GM19328 (cell line): ENCODE results near the gene METTL26.

Source experiments
- ATAC-seq: cut with Tn5 transposase; IDR thresholded peaks from one replicate; pipeline ENCODE4 v1.9.1; 2021; ENCODE audit warnings: mild to moderate bottlenecking, moderate library complexity; ENCODE audit not compliant: unreplicated experiment

Gene METTL26

DNA sequence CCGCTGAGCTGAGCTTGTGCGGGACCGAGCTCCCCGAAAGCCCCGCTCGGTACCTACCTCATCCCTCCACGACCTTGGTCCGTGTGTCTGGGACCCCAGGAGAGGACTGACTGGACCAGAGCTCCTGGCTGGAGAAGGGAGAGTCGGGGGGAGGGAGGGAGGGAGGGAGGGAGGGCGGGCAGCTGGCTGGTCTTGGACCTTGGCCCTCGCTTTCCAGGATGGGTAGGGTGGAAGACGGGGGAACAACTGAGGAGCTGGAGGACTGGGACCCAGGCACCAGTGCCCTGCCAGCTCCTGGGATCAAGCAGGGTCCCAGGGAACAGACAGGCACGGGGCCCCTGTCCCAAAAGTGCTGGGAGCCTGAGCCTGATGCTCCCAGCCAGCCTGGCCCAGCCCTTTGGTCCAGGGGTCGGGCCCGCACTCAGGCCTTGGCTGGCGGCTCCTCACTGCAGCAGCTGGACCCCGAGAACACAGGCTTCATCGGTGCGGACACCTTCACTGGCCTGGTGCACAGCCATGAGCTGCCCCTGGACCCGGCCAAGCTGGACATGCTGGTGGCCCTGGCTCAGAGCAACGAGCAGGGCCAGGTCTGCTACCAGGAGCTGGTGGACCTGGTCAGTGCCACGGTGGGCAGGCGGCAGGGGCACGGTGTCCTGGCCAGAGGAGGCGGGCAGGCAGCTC, 39.9 kb upstream of the METTL26 start:
- no peak for ATAC-seq

DNA sequence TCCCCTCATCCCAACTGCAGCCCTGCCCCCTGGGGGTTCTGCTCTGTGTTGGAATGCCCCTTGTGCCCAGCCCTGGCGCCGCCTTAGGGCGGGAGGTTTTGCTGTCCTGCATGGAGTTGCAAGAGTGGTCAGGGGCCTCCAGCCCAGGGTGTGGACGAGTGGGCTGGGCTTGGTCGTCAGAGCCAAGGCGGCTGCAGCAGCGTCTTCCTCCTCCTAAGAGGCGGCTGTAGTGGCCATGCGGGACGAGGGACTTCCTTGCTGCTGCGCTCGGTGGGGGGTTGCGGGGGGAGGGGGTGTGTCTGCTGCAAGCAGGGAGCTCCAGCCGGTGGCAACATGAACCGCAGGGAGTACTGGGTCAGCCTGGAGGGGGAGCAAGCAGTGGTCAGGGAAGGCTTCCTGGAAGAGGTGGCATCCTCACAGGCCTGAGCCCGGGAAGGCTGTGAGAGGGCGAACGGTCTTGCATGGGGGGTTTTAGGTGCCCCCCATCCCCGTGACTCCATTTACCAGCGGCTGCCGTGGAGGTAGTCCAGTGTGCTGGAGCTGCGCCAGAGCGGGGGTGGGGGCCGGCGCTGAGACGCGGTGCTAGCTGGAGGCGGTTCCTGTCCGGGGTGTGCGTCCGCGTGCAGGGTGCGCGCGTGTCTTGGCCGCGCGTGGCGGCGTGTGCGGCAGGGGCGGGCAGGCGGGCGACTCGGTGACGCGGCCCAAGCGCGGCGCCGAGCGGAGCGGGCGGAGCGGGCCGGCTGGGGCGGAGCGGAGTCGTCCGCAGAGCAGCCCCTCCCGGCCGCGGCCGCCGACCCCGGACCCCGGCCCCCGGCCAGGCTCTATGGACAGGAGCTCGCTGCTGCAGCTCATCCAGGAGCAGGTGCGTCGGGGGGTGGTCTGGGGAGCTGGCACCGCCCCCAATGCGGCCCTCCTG, 39.1 kb upstream of the METTL26 start, which contains the start of gene RHBDL1:
TSS of gene RHBDL1 (plus strand) at position 704 of the 916 bp plus-strand sequence. CDS start at position 824, 120 bp downstream.
- ATAC-seq: no peak

DNA sequence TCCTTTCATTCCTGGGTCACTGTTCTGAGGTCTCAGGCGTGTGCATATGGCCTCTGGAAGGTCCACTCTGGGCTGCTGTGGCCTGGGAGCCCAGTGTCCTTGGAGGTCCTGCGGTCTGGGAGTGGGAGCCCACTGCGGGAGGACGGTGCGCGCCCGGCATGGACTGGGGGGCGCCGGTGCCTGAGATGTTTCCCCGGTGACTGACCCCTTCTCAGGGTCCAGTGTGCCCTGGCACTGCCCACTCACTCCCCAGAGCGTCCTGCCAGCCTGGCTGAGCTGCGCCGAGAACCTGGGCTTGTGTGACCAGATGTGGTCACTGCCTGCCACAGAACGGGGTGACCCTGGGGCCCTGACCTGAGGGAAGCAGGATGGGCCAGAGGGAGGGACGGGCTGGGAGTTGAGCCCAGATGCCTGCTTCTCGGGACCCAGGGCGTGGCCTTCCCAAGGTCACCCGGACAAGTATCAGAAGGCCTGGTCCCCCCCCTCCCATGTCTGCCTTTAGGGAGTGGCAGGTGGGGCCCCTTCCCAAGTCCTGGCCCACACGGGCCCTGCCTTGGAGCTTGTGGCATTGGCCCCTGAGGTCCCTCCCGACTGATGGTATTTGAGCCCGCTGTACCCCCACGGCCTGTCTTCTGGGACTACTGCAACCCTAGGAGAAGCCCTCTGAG, 38.2 kb upstream of the METTL26 start:
- ATAC-seq: no peak

DNA sequence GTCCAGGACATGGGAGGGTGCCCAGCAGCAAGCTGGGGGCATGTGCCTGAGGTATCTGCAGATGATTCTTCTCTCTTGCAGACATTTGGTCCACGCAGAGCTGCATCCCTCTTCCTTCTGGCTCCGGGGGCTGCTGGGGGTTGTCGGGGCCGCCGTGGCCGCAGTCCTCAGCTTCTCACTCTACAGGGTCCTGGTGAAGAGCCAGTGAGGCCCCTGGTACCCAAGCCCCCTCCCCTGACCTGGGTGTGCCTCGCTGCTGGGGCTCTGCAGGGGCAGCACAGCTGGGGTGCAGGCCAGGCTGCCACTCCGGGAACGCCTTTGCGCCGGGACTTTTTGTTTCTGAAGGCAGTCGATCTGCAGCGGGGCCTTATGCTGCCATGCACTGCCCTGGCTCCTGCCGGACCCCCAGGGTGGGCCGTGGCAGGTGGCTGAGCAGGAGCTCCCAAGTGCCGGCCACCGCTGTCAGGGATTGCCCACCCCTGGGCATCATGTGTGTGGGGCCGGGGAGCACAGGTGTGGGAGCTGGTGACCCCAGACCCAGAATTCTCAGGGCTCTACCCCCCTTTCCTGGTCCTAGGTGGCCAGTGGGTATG, 37.4 kb upstream of the METTL26 start:
- ATAC-seq: no peak

DNA sequence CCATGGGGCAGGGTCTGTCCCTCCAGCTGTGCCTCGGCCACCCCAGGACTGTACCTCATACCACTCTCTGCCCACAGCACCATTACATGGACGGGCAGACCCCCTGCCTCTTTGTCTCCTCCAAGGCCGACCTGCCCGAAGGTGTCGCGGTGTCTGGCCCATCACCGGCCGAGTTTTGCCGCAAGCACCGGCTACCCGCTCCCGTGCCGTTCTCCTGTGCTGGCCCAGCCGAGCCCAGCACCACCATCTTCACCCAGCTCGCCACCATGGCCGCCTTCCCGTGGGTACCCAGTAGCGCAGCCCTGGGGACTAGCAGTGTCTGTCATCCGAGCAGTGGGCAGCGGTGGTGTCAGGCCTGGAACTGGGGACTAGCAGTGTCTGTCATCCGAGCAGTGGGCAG, 36.7 kb upstream of the METTL26 start:
- no peak for ATAC-seq

DNA sequence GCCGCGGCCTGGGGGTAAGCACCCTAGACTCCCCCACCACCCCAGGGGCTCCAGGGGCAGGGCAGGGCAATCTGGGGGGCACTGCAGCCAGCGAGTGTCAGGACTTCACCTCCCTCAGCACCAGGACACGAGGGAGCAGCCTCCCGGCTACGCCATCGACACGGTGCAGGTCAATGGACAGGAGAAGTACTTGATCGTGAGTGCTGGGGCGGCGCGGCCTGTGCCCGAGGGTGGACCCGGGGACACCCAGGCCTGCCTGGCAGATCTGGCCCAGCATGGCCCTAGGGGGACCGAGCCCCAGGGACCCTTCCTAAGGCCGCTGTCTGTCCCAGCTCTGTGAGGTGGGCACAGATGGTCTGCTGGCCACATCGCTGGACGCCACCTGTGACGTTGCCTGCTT, 36.3 kb upstream of the METTL26 start:
- no peak for ATAC-seq

DNA sequence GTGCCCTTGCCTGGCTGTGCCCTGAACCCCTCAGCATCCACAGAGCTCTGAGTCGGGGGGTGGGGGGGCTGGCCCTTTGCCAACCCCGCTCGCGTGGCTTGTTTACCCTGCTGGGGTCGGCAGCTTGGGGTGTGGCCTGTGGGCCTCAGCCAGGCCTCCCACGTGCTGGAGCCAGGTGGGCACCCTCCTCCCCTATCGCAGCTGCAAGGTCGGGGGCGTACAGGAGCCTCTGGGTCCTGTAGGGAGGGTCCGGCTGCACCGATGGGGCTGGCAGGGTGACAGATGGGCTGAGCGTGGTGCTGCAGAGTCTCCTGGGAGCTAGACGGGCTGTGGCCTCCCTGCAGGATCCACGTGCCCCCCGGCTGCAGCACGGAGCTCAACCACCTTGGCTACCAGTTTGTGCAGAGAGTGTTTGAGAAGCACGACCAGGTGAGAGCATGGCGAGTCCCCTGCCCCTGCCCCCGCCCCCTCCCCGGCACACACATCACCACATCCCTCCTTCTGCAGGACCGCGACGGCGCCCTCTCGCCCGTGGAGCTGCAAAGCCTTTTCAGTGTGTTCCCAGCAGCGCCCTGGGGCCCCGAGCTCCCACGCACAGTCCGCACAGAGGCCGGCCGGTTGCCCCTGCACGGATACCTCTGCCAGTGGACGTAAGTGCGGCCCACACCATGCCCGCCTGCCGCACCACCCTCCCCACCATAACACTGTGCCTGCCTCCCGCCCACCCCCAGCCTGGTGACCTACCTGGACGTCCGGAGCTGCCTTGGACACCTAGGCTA, 35.4 kb upstream of the METTL26 start:
- ATAC-seq: no peak

DNA sequence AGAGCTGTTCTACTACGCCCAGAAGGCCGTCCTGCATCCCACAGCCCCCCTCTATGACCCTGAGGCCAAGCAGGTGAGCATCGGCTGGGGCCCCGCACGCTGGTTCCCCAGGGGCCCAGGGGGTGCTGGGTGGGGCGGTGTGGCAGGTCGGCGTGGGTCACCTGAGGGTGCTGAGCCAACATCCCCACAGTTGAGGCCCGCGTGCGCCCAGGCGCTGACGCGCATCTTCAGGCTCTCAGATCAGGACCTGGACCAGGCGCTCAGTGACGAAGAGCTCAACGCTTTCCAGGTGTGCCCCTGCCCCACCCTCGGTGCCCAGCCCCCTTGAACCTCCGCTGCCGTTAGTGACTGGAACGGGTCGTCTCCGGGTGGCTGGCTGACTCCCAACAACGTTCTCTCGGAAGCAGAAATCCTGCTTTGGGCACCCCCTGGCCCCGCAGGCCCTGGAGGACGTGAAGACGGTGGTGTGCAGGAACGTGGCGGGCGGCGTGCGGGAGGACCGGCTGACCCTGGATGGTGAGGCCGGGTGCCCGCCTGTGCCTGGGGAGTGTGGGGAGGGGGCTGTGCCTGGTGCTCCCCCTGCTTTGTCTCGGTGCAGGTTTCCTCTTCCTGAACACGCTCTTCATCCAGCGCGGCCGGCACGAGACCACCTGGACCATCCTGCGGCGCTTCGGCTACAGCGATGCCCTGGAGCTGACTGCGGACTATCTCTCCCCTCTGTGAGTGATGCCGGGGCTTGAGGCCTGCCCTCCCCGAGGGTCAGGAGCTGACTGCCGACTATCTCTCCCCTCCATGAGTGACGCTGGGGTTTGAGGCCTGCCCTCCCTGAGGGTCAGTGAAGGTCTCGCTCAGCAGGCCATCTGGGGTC, 34.6 kb upstream of the METTL26 start:
- ATAC-seq: no peak

DNA sequence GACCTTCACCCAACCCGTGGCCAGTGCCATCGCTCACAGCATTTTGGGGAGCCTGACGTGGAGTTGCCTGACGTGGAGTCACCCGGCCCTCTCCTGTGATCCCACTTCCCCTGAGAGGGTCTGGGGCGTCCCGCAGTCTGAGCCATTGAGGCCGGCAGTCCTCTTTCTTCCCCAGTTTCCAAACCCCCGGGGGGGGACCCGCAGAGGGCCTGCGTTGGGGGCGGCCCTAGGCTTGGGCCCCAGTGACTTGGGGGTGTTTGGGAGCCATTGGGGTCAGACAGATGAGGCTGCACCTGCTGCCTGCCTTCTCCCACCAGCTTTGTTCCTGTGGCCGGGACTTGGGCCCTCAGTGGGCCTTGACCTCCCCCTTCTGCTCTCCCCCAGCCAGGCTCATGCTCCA, 33.6 kb upstream of the METTL26 start:
- no peak for ATAC-seq

DNA sequence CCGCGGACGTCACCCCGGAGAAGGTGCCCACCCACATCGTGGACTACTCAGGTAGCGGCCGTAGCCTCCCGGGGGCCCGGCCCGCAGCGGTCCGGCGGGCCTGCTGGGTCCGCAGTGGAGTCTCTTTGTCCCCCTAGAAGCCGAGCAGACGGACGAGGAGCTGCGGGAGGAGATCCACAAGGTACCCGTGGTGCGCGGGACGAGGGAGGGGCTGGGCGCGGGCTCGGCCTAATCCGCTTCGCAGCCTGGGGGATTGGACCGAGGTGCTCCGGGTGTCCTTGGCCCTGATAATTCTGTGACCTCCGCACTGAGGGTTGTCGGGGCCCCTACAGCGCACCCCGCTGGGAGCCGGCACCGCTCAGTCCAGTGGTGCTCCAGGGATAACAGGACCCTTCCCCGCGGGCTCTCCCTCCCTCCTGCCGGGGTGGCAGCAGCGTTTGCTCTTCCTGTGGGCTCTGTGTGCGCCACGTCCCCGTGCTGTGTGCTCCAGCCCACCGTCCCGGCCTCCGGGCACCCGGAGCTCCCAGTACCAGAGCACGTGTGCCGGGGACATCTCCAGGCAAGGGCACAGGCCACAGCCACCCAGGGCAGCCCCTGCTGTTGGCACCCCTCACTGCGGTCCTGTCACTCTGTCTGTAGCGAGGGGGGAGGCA, 32.5 kb upstream of the METTL26 start:
- ATAC-seq: no peak

DNA sequence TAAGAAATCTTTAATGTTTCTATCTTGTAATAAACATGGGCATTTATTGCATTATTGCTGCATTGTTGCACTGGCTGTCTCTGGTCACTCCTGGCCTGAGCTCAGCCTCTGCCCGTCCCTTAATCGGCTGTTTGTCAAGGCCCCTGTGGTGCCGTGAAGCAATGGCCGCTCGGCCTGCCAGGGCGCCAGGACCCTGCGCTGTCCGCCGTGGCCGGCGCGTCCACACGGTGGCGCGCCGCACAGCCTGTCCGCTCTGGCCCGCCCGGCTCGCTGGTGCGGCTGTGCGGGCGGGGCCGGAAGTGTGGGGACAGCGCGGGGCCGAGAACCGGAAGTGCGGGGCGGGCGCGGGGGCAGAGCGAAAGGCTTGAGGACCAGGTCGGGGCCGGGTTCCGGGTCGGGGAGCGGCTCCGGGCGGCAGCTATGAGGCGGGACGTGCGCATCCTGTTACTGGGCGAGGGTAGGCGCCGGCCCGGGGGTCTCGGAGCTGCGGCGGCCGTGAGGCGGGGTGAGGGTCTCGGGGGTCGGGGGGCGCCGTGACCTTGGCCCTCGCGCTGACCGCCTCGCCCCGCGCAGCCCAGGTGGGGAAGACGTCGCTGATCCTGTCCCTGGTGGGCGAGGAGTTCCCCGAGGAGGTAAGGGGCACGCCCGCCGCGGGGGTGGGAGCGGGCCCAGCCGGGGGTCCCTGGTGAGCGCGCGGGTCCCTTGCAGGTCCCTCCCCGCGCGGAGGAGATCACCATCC, 31.8 kb upstream of the METTL26 start, which contains the start of gene RHOT2:
TSS of gene RHOT2 (plus strand) at position 353 of the 739 bp plus-strand sequence. CDS start at position 421, 68 bp downstream.
- peak; percentile 88 for ATAC-seq

DNA sequence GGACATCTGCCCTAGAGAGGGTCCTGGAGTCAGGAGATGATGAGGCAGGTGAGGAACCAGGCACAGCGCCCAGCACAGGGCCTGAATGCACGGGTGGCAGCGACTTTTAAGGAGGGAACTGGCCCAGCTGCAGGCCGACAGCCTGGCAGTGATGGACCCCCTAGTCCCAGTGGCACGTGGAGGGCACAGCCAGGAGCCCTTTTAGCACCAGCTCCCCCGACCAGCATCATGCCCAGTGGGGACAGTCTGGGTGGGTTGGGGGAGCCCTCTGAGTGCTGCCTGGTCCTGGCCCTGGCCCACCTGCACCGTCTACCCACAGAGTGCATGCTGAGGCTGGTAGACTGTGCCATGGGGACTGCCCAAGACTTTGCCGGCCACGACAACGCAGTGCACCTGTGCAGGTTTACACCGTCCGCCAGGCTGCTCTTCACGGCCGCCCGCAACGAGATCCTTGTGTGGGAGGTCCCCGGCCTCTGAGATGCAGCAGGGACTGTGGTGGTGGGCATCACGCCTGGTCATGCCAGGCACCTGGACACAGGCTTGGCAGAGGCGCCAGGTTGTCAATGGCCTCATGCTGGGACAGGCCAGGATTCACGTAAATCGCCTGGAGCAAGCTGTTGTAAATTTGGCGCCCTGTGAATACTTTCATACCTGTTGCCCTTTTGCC, 31.1 kb upstream of the METTL26 start:
- no peak for ATAC-seq

DNA sequence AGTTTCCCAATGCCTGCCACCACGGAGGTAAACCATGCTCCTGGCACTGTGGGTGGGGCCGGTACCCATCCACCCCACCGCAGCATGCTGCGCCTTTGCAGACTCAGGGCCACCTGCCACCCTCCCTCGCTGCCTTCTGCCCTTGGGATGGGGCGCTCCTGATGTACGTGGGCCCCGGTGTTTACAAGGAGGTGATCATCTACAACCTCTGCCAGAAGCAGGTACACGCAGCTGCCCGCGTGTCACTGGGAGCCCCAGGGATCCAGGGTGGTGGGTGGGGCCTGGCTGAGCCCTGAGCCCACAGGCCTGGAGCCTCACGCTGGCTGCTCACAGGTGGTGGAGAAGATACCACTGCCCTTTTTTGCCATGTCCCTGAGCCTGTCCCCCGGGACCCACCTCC, 30.5 kb upstream of the METTL26 start:
- no peak for ATAC-seq

DNA sequence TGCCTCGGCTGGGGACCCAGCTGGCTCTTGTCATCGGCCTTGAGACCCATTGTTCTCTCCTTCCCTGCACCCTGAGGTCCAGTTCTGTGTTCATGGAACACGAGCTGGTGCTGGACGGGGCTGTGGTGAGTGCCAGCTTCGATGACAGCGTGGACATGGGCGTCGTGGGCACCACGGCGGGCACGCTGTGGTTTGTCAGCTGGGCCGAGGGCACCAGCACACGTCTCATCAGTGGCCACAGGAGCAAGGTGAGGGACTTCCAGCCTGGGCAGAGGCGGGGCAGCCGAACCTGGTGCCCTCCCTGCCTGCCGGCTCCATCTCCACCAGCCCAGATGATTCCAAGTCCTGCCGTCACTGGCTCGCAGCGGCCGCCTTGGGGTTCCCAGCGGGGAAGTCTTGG, 26.5 kb upstream of the METTL26 start:
- no peak for ATAC-seq

DNA sequence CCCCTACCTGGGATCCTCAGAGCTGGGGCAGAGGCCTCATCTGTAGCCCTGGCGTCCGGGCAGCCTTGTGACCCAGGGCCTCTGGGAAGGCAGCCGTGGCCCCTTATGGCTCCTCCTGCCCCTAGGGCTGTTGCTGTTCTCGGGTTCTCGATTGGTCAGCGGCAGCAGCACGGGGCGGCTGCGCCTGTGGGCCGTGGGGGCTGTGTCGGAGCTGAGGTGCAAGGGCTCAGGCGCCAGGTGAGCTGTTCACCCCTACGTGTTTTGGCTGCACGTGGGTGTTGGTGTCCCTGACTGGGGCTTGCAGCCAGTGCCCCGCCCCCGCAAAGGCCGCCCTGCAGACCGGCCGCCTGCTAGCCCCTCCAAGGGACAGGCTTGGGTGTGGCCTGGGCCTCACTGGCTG, 26.0 kb upstream of the METTL26 start:
- no peak for ATAC-seq

DNA sequence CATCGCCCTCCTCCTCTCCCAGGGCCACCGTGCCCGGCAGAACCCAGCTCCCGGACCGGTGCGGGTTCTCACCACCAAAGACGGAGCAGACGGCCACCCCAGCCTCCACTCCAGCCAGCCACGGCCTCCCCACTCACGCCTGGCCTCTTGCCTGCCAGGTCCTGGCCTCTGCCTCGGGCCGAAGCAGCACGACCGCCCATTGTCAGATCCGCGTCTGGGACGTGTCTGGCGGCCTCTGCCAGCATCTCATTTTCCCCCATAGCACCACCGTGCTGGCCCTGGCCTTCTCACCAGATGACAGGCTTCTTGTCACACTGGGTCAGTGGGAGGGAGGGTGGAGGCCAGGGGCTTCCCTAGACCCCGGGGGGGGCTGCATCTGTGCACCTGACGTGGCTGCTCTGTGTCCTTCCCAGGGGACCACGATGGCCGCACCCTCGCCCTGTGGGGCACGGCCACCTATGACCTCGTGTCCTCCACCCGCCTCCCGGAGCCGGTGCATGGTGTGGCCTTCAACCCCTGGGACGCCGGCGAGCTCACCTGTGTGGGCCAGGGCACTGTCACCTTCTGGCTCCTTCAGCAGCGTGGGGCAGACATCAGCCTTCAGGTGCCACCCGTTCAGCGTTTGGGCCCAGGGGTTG, 25.2 kb upstream of the METTL26 start:
- peak; percentile 5 for ATAC-seq
